GM23338 (cell line): ENCODE results near the gene CLEC3B. TPM values are rescaled to one million over a fixed set of nuclear protein-coding genes. Genes with fewer than 3 reads are reported as not detected.

Experiments
- ATAC-seq: fragments of 200-7000 bp; cut with Tn5 transposase; 3 replicates; pipeline ENCODE4 v1.9.1; 2020
- DNase-seq: peaks from one replicate; pipeline ENCODE4 v3.0.0-alpha.2; 2015; ENCODE audit warnings: low spot score
- H2AFZ ChIP-seq: fragments of 200-600 bp; sonication (generic); 2 replicates; pipeline ENCODE4 v1.8.0; 2016; ENCODE audit warnings: antibody characterized with exemption, mild to moderate bottlenecking, moderate library complexity
- H3F3A ChIP-seq: fragments of 200-600 bp; sonication (generic); replicated peaks from 2 replicates; pipeline ENCODE4 v1.8.0; 2017; ENCODE audit warnings: antibody characterized with exemption, mixed run types, low read depth
- H3K27ac ChIP-seq: fragments of 200-600 bp; sonication (generic); 2 replicates; pipeline ENCODE4 v1.6.1; 2016; ENCODE audit warnings: low read depth
- H3K27me3 ChIP-seq: fragments of 200-600 bp; sonication (generic); 2 replicates; pipeline ENCODE4 v1.8.0; 2016; ENCODE audit warnings: mild to moderate bottlenecking, mixed run types, moderate library complexity; ENCODE audit not compliant: insufficient read depth
- H3K36me3 ChIP-seq: fragments of 200-600 bp; sonication (generic); 2 replicates; pipeline ENCODE4 v1.8.0; 2016; ENCODE audit warnings: mild to moderate bottlenecking; ENCODE audit not compliant: insufficient read depth
- H3K4me1 ChIP-seq: fragments of 200-600 bp; sonication (generic); 2 replicates; pipeline ENCODE4 v1.8.0; 2016; ENCODE audit warnings: mild to moderate bottlenecking, moderate library complexity; ENCODE audit not compliant: insufficient read depth
- H3K4me2 ChIP-seq: fragments of 200-600 bp; sonication (generic); 2 replicates; pipeline ENCODE4 v1.7.1; 2017; ENCODE audit warnings: mixed run types
- H3K4me3 ChIP-seq: fragments of 200-600 bp; sonication (generic); 2 replicates; pipeline ENCODE4 v1.6.1; 2016; ENCODE audit warnings: mixed run types
- H3K79me2 ChIP-seq: fragments of 200-600 bp; sonication (generic); replicated peaks from 2 replicates; pipeline ENCODE4 v1.8.0; 2017; ENCODE audit warnings: mild to moderate bottlenecking; ENCODE audit not compliant: insufficient read depth
- H3K9me2 ChIP-seq: fragments of 200-600 bp; sonication (generic); 2 replicates; pipeline ENCODE4 v1.8.0; 2017; ENCODE audit not compliant: insufficient read depth
- H4K20me1 ChIP-seq: fragments of 200-600 bp; sonication (generic); replicated peaks from 2 replicates; pipeline ENCODE4 v1.8.0; 2017; ENCODE audit warnings: mild to moderate bottlenecking; ENCODE audit not compliant: insufficient read depth
- H3K27ac Mint-ChIP-seq: 2 replicates; pipeline ENCODE4 v1.8.0; 2020; ENCODE audit warnings: inconsistent platforms, mild to moderate bottlenecking, moderate library complexity, mixed read lengths
- H3K27me3 Mint-ChIP-seq: 3 replicates; pipeline ENCODE4 v1.8.0; 2022; ENCODE audit warnings: low read depth, mild to moderate bottlenecking, moderate library complexity, mixed read lengths, inconsistent platforms; ENCODE audit not compliant: insufficient read depth, poor library complexity
- H3K36me3 Mint-ChIP-seq: 3 replicates; pipeline ENCODE4 v1.8.0; 2021; ENCODE audit warnings: low read depth, mild to moderate bottlenecking, inconsistent platforms, moderate library complexity, mixed read lengths
- H3K4me1 Mint-ChIP-seq: 3 replicates; pipeline ENCODE4 v1.8.0; 2020; ENCODE audit warnings: mild to moderate bottlenecking, inconsistent platforms, mixed read lengths
- H3K4me3 Mint-ChIP-seq: 3 replicates; pipeline ENCODE4 v1.8.0; 2021; ENCODE audit warnings: moderate library complexity, mild to moderate bottlenecking, inconsistent platforms, mixed read lengths
- H3K9me3 Mint-ChIP-seq: 3 replicates; pipeline ENCODE4 v1.8.0; 2020; ENCODE audit warnings: moderate library complexity, mild to moderate bottlenecking, inconsistent platforms, mixed read lengths
- CREB1 ChIP-seq: fragments of 250-450 bp; sonication (Bioruptor Pico); IDR thresholded peaks from 2 replicates; pipeline ENCODE4 v1.5.0; 2020; ENCODE audit warnings: low read depth, mild to moderate bottlenecking, moderate library complexity
- EZH2 ChIP-seq: fragments of 200-600 bp; sonication (generic); IDR thresholded peaks from one replicate; pipeline ENCODE4 v1.8.0; 2017; ENCODE audit warnings: antibody characterized with exemption, mild to moderate bottlenecking, low read depth; ENCODE audit not compliant: unreplicated experiment
- EZH2phosphoT487 ChIP-seq: fragments of 200-600 bp; sonication (generic); IDR thresholded peaks from one replicate; pipeline ENCODE4 v1.8.1; 2018; ENCODE audit warnings: antibody characterized with exemption; ENCODE audit not compliant: unreplicated experiment
- JUNB ChIP-seq: IDR thresholded peaks from one replicate; pipeline ENCODE4 v1.6.1; 2016; ENCODE audit warnings: antibody characterized with exemption; ENCODE audit not compliant: unreplicated experiment
- NANOG ChIP-seq: IDR thresholded peaks from 2 replicates; pipeline ENCODE4 v1.6.1; 2016; ENCODE audit warnings: antibody characterized with exemption, borderline replicate concordance
- POLR2AphosphoS5 ChIP-seq: IDR thresholded peaks from 2 replicates; pipeline ENCODE4 v1.6.1; 2016; ENCODE audit warnings: antibody characterized with exemption, low read depth
- STAT1 ChIP-seq: IDR thresholded peaks from one replicate; pipeline ENCODE4 v1.6.1; 2016; ENCODE audit warnings: antibody characterized with exemption; ENCODE audit not compliant: unreplicated experiment
- ZNF114 ChIP-seq: fragments of 250-450 bp; sonication (Bioruptor Pico); IDR thresholded peaks from 2 replicates; pipeline ENCODE4 v1.5.0; 2020; ENCODE audit warnings: mild to moderate bottlenecking, moderate library complexity
- ZNF331 ChIP-seq: fragments of 250-450 bp; sonication (Bioruptor Pico); IDR thresholded peaks from 2 replicates; pipeline ENCODE4 v1.5.0; 2020; ENCODE audit warnings: low read depth, mild to moderate bottlenecking, moderate library complexity
- polyA plus RNA-seq: library from polyadenylated mRNA; unstranded; fragments of >200 nt; fragmentation: Nextera tagmentation; extraction: Ambion mirVana; gene quantifications from 2 replicates; pipeline ENCODE4 v1.2.1, GENCODE V29; 2016
- total RNA-seq: library from RNA; depleted of rRNA; stranded (reverse); fragments of >200 nt; shearing (Covaris generic); gene quantifications from 2 replicates; pipeline ENCODE4 v1.2.3, GENCODE V29; 2014
- TF ChIP-seq, protein P1 (sequence below): fragments of 250-450 bp; sonication (Bioruptor Pico); IDR thresholded peaks from 2 replicates; pipeline ENCODE4 v1.5.0; 2020; ENCODE audit warnings: mild to moderate bottlenecking, moderate library complexity
- TF ChIP-seq, protein P2 (sequence below): IDR thresholded peaks from one replicate; pipeline ENCODE4 v1.6.1; 2018; ENCODE audit warnings: antibody characterized with exemption; ENCODE audit not compliant: unreplicated experiment
- TF ChIP-seq, protein P3 (sequence below): IDR thresholded peaks from 2 replicates; pipeline ENCODE4 v1.6.1; 2016; ENCODE audit warnings: antibody characterized with exemption
- TF ChIP-seq, protein P4 (sequence below), 2 experiments: fragments of 200-600 bp in 1 of 2; sonication (generic) in 1 of 2; conservative IDR thresholded peaks; 2 replicates each; pipeline versions ENCODE4 v1.5.1 to v1.6.1; 2016 to 2017; ENCODE audit warnings: antibody characterized with exemption in 2 of 2, low read depth in 2 of 2, mild to moderate bottlenecking in 2 of 2, moderate library complexity in 1 of 2

Gene CLEC3B
- total and polyA plus RNA-seq, 2 experiments from 2014 or later, result not detected

DNA sequence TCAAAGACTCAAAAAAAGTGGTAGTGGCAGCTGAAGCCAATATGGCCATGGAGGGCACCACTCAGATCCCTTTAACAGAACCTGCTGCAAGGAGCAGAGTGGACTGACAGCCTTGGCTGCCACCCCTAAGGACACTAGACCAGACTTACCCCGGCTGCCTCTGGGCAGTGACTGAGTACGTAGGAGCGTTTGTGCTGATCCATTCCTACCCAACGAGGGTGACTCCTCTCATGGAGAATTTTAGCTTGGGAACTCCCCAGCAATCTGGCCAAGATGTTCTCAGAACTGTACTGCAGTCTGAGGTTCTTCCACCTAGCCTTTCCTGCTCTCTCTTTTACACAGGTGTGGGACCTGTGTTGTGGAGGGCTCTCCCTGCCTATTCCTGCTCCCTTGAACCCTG, 22.1 kb downstream of the CLEC3B start:
- Histone ChIP-seq H3K36me3 (no peaks in the 10 kb centered on the region), H4K20me1 (no peaks in the 10 kb centered on the region; the same call in 1 of the 2 replicates), H3K4me2 (no peak overlapping the region), H3K4me1 (no peaks in the 10 kb centered on the region), H3K27ac (no peak overlapping the region), H3K27me3 (no peaks in the 10 kb centered on the region), H3K79me2 (no peaks in the 10 kb centered on the region), H3K9me2 (no peaks in the 10 kb centered on the region), H3F3A (no peaks in the 10 kb centered on the region), H2AFZ (no peak overlapping the region), H3K4me3 (no peak overlapping the region)
- H3K27ac Mint-ChIP-seq, result no peak overlapping the region
- no peak overlapping the region for H3K4me3 Mint-ChIP-seq
- H3K4me1 Mint-ChIP-seq, result peaks cover 4% of the 10 kb centered on the region; the same call in 2 of the 3 replicates
- no peaks in the 10 kb centered on the region for H3K36me3 Mint-ChIP-seq
- H3K9me3 Mint-ChIP-seq, result no peaks in the 10 kb centered on the region
- no peak for DNase-seq
- TF ChIP-seq, protein P1, sequence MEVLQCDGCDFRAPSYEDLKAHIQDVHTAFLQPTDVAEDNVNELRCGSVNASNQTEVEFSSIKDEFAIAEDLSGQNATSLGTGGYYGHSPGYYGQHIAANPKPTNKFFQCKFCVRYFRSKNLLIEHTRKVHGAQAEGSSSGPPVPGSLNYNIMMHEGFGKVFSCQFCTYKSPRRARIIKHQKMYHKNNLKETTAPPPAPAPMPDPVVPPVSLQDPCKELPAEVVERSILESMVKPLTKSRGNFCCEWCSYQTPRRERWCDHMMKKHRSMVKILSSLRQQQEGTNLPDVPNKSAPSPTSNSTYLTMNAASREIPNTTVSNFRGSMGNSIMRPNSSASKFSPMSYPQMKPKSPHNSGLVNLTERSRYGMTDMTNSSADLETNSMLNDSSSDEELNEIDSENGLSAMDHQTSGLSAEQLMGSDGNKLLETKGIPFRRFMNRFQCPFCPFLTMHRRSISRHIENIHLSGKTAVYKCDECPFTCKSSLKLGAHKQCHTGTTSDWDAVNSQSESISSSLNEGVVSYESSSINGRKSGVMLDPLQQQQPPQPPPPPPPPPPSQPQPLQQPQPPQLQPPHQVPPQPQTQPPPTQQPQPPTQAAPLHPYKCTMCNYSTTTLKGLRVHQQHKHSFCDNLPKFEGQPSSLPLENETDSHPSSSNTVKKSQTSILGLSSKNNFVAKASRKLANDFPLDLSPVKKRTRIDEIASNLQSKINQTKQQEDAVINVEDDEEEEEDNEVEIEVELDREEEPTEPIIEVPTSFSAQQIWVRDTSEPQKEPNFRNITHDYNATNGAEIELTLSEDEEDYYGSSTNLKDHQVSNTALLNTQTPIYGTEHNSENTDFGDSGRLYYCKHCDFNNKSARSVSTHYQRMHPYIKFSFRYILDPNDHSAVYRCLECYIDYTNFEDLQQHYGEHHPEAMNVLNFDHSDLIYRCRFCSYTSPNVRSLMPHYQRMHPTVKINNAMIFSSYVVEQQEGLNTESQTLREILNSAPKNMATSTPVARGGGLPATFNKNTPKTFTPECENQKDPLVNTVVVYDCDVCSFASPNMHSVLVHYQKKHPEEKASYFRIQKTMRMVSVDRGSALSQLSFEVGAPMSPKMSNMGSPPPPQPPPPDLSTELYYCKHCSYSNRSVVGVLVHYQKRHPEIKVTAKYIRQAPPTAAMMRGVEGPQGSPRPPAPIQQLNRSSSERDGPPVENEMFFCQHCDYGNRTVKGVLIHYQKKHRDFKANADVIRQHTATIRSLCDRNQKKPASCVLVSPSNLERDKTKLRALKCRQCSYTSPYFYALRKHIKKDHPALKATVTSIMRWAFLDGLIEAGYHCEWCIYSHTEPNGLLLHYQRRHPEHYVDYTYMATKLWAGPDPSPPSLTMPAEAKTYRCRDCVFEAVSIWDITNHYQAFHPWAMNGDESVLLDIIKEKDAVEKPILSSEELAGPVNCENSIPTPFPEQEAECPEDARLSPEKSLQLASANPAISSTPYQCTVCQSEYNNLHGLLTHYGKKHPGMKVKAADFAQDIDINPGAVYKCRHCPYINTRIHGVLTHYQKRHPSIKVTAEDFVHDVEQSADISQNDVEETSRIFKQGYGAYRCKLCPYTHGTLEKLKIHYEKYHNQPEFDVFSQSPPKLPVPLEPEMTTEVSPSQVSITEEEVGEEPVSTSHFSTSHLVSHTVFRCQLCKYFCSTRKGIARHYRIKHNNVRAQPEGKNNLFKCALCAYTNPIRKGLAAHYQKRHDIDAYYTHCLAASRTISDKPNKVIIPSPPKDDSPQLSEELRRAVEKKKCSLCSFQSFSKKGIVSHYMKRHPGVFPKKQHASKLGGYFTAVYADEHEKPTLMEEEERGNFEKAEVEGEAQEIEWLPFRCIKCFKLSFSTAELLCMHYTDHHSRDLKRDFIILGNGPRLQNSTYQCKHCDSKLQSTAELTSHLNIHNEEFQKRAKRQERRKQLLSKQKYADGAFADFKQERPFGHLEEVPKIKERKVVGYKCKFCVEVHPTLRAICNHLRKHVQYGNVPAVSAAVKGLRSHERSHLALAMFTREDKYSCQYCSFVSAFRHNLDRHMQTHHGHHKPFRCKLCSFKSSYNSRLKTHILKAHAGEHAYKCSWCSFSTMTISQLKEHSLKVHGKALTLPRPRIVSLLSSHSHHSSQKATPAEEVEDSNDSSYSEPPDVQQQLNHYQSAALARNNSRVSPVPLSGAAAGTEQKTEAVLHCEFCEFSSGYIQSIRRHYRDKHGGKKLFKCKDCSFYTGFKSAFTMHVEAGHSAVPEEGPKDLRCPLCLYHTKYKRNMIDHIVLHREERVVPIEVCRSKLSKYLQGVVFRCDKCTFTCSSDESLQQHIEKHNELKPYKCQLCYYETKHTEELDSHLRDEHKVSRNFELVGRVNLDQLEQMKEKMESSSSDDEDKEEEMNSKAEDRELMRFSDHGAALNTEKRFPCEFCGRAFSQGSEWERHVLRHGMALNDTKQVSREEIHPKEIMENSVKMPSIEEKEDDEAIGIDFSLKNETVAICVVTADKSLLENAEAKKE (CRISPR knock-in tag), result no peak
- TF ChIP-seq, protein P2, sequence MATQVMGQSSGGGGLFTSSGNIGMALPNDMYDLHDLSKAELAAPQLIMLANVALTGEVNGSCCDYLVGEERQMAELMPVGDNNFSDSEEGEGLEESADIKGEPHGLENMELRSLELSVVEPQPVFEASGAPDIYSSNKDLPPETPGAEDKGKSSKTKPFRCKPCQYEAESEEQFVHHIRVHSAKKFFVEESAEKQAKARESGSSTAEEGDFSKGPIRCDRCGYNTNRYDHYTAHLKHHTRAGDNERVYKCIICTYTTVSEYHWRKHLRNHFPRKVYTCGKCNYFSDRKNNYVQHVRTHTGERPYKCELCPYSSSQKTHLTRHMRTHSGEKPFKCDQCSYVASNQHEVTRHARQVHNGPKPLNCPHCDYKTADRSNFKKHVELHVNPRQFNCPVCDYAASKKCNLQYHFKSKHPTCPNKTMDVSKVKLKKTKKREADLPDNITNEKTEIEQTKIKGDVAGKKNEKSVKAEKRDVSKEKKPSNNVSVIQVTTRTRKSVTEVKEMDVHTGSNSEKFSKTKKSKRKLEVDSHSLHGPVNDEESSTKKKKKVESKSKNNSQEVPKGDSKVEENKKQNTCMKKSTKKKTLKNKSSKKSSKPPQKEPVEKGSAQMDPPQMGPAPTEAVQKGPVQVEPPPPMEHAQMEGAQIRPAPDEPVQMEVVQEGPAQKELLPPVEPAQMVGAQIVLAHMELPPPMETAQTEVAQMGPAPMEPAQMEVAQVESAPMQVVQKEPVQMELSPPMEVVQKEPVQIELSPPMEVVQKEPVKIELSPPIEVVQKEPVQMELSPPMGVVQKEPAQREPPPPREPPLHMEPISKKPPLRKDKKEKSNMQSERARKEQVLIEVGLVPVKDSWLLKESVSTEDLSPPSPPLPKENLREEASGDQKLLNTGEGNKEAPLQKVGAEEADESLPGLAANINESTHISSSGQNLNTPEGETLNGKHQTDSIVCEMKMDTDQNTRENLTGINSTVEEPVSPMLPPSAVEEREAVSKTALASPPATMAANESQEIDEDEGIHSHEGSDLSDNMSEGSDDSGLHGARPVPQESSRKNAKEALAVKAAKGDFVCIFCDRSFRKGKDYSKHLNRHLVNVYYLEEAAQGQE, result no peak
- TF ChIP-seq ZNF114 (CRISPR knock-in tag) (no peak), POLR2AphosphoS5 (no peak), EZH2 (no peak), ZNF331 (CRISPR knock-in tag) (no peak), EZH2phosphoT487 (no peak), NANOG (no peak), CREB1 (CRISPR knock-in tag) (no peak), JUNB (no peak), STAT1 (no peak)
- TF ChIP-seq, protein P3, sequence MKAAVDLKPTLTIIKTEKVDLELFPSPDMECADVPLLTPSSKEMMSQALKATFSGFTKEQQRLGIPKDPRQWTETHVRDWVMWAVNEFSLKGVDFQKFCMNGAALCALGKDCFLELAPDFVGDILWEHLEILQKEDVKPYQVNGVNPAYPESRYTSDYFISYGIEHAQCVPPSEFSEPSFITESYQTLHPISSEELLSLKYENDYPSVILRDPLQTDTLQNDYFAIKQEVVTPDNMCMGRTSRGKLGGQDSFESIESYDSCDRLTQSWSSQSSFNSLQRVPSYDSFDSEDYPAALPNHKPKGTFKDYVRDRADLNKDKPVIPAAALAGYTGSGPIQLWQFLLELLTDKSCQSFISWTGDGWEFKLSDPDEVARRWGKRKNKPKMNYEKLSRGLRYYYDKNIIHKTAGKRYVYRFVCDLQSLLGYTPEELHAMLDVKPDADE, result no peak
- TF ChIP-seq, protein P4, sequence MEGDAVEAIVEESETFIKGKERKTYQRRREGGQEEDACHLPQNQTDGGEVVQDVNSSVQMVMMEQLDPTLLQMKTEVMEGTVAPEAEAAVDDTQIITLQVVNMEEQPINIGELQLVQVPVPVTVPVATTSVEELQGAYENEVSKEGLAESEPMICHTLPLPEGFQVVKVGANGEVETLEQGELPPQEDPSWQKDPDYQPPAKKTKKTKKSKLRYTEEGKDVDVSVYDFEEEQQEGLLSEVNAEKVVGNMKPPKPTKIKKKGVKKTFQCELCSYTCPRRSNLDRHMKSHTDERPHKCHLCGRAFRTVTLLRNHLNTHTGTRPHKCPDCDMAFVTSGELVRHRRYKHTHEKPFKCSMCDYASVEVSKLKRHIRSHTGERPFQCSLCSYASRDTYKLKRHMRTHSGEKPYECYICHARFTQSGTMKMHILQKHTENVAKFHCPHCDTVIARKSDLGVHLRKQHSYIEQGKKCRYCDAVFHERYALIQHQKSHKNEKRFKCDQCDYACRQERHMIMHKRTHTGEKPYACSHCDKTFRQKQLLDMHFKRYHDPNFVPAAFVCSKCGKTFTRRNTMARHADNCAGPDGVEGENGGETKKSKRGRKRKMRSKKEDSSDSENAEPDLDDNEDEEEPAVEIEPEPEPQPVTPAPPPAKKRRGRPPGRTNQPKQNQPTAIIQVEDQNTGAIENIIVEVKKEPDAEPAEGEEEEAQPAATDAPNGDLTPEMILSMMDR (conservative IDR thresholded peaks at IDR 0.05; ENCODE audit: low read depth in 2 of 2), result no peak
- ATAC-seq, result no peak
- H3K27me3 Mint-ChIP-seq, result peaks cover 7% of the 10 kb centered on the region
